HG02938 (cell line): ENCODE results near the gene KIAA1586.
"Not testable (repeated sequence)": the region's sequence is repeated elsewhere in the genome, so short reads cannot be mapped to it uniquely, and the experiment has no call there.

Experiments used
- ATAC-seq: cut with Tn5 transposase; IDR thresholded peaks from one replicate; pipeline ENCODE4 v1.9.1; 2021; ENCODE audit warnings: mild to moderate bottlenecking, moderate library complexity; ENCODE audit not compliant: unreplicated experiment

The KIAA1586 gene

GRCh38 chr6:57044568-57044967 lies 1.9 kb upstream of the KIAA1586 start:
- no peak for ATAC-seq

DNA sequence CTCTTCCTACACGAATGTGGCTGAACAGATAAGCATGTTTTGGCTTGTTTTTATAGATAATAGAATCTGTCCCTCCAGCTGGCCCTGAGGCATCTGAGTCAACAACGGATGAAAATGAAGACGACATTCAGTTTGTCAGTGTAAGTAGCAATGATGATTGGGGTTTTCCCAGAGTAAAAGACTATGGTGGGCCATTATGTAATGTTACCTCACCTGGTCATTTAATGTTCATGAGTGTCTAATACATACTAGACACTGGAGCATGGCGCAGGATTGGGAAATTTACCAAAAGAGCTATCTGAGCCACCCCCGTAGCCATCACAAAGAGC lies 728 bp downstream of the KIAA1586 start:
- peak; percentile 32 for ATAC-seq

- ATAC-seq: not testable (repeated sequence)
Observed at GRCh38 chr6:57047859-57048258, 1.4 kb downstream of the KIAA1586 start.

- ATAC-seq: no peak
Observed at GRCh38 chr6:57048577-57048976, 2.1 kb downstream of the KIAA1586 start.

- no peak for ATAC-seq
Observed at GRCh38 chr6:57063847-57064246, 17.4 kb downstream of the KIAA1586 start.

- no peak for ATAC-seq
Observed at GRCh38 chr6:57064809-57065208, 18.3 kb downstream of the KIAA1586 start.

GRCh38 chr6:57068061-57068460 lies 21.6 kb downstream of the KIAA1586 start:
- ATAC-seq: no peak

DNA sequence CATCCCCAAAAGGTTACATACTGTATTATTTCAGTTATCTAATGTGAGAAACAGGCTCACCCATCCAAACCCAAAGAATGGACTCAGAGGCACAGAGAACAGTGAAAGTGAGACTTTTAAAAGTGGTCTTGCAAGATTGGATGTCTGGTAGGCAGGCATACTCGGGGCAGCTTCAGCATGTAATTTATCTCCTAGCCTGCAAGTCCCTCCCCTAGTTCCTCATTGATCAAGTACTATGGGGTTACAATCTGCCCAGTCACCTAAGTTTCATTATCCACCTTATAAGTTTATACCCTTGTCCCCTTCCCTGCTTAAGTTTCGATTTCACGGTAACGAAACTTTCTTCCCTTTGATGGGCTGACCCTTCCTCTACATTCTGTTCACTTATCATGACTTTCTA lies 22.7 kb downstream of the KIAA1586 start:
- ATAC-seq: no peak

- no peak for ATAC-seq
Observed at GRCh38 chr6:57069920-57070331, 23.4 kb downstream of the KIAA1586 start.

GRCh38 chr6:57072108-57072507 lies 25.6 kb downstream of the KIAA1586 start:
- ATAC-seq: no peak

GRCh38 chr6:57074383-57074782 lies 27.9 kb downstream of the KIAA1586 start:
- no peak for ATAC-seq

DNA sequence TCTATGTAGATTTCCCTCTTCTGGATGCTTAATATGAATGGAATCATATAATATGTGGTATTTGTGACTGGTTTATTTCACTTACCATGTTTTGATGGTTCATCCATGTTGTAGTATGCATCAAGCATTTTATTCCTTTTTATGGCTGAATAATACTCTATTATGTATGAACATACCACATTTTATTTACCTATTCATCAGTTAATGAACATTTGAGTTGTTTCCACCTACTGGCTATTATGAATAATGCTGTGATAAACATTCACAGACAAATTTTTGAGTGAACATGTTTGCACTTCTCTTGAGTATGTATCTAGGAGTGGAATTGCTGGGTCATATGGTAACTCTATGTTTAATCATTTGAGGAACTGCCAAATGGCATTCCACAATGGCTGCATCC lies 28.6 kb downstream of the KIAA1586 start:
- ATAC-seq: no peak

DNA sequence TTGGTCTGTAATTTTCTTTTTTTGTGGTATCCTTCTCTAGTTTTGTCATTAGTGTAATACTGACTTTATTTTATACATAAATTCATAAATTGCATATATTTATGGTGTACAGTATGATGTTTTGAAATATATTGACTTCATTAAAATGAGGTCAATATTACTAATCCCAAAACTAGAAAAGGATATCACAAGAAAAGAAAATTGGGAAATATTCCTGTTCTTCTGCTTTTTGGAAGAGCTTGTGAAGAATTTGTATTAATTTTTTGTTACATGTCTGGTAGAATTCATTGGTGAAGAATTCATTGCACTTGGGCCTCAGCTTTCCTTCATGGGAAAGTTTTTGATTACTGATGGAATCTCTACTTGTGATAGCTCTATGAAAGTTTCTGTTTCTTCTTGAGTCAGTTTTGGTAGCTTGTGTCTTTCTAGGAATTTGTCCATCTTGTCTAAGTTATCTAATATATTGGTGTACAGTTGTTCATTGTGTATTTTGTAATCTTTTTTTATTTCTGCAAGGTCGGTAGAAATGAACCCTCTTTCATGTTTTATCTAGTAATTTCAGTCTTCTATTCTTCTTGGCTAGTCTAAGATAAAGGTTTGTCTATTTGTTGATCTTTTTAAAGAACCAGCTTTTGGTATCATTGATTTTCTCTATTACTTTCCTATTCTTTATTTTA lies 32.2 kb downstream of the KIAA1586 start:
- ATAC-seq: no peak

- no peak for ATAC-seq
Observed at GRCh38 chr6:57085471-57085870, 39.0 kb downstream of the KIAA1586 start.

DNA sequence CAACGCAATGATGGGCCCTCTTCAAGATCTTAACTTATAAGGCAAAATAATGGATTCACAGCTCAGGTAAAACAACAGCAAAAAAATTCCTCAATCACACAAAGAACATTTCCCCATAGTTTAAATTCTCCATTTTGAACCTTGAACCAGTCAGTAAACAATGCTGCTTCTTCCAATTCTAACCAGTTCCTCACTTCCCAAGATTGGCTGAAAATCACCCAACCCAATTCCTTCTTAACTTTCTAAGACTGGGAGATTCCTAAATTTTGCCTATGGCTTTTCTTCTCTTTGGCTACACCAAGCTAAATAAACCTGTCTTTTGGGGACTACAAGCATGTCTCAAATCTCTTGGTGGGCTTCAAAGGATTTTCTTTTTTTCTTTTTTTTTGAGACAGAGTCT lies 40.4 kb downstream of the KIAA1586 start:
- no peak for ATAC-seq

DNA sequence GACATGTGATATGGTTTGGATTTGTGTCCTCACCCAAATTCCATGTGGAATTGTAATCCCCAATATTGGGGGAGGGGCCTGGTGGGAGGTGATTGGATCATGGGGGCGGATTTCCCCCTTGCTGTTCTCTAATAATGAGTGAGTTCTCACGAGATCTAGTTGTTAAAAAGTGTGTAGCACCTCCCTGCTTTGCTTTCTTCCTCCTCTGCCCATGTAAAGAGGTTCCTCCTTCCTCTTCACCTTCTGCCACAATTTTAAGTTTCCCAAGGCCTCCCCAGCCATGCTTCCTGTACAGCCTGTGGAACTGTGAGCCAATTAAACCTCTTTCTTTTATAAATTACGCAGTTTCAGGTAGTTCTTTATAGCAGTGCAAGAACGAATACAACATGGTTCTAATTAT lies 41.4 kb downstream of the KIAA1586 start:
- no peak for ATAC-seq

DNA sequence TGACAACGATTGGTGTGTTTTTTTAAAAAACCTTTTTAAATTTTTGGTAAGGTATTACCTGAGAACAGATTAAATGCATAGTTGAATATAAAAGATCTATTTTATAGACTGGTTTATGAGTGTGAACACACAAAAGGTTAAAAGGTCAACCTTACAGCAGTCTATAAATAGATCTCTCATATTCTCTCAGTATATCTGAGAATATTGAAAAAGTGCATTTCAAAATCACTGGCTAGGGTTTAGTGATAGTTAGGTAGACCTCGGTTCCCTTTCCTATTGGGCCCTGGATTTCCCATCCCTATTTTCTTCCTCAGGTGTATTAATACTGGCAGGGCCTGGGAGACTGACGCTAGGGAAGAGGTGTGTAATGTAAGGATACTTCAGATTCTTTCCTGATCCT lies 42.8 kb downstream of the KIAA1586 start:
- no peak for ATAC-seq

- ATAC-seq: peak; percentile 90
Observed at GRCh38 chr6:57089687-57090457, 43.4 kb downstream of the KIAA1586 start, which contains the start of gene ZNF451. Gene ZNF451 (plus strand): TSS chr6:57090188. CDS start chr6:57090254, 66 bp downstream.

DNA sequence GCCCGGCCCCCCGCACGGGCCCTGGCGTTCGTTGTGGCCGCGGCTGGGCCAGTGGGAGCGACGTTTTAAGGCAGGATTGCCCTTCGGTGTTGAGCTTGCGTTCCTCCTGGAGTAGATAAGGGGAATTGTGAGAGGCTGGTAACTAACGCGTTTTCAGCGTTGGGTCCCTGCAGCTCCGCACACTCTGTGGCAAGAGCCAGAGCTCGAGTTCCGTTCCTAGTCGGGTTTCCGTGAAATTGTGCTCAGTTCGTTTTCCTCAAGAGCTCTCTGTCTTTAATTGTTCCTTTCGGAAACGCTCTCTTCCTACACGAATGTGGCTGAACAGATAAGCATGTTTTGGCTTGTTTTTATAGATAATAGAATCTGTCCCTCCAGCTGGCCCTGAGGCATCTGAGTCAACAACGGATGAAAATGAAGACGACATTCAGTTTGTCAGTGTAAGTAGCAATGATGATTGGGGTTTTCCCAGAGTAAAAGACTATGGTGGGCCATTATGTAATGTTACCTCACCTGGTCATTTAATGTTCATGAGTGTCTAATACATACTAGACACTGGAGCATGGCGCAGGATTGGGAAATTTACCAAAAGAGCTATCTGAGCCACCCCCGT lies 44.1 kb downstream of the KIAA1586 start:
- ATAC-seq: peak; percentile 15

- not testable (repeated sequence) for ATAC-seq
Observed at GRCh38 chr6:57091375-57091774, 44.9 kb downstream of the KIAA1586 start.

DNA sequence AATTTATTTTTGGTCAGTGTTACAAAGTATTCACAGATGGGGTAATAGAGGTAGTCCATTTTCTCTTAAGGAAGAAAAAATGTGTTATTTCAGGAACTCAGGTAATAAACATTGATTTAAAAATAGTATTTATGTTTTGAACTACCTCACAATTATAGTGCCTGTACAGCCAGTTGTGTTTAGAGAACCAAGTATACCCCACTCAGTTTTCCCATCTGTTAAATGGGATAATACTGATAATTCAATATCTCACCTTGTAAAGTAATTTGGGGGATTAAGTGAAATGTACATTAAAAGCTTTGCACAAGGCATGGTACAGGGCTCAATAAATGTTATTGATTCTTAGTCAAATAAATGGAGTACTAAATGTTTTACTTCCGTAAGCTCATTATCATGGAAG lies 48.2 kb downstream of the KIAA1586 start:
- ATAC-seq: no peak

DNA sequence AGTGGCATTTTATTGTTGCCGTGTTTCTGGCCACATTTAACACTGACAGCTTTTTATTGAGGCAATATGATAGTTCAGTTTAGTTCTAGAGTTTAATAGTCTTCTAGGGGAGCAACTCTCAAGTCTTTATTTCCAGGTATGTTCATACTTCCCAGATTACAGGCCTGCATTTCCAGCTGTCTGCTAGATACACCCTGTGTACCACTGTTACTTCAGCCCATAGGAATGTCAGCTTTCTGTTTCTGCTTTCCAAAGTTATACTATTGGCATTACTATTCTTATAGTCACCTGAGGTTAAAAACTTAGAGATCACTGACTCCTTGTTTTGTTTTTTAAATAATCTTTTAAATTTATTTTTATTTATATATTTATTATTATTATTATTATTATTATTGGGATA lies 51.1 kb downstream of the KIAA1586 start:
- ATAC-seq: no peak
